ENCODE measurements around the gene AMACR.

The AMACR gene

GRCh38 chr5:33938881-33939280 lies 69.0 kb downstream of the AMACR start:
- TF ChIP-seq TEAD4 (IDR thresholded peaks at IDR 0.05) (no peak), TAF1 (IDR thresholded peaks at IDR 0.05; ENCODE audit: low read depth) (no peak), TCF12 (IDR thresholded peaks at IDR 0.05; ENCODE audit: low read depth) (no peak), CREB1 (IDR thresholded peaks at IDR 0.05; ENCODE audit: low read depth) (no peak), ZBTB7A (IDR thresholded peaks at IDR 0.05; ENCODE audit: low read depth) (no peak), EP300 (IDR thresholded peaks at IDR 0.05; ENCODE audit: borderline replicate concordance) (no peak), RAD21 (IDR thresholded peaks at IDR 0.05; ENCODE audit: low read depth) (no peak), YY1 (IDR thresholded peaks at IDR 0.05; ENCODE audit: low read depth) (no peak), FOXM1 (IDR thresholded peaks at IDR 0.05; ENCODE audit: borderline replicate concordance, low read depth) (no peak), NFIC (IDR thresholded peaks at IDR 0.05) (no peak), USF1 (IDR thresholded peaks at IDR 0.05) (no peak), EGR1 (IDR thresholded peaks at IDR 0.05) (no peak), CEBPB (IDR thresholded peaks at IDR 0.05) (no peak), REST (IDR thresholded peaks at IDR 0.05; ENCODE audit: low read depth) (no peak), MAX (IDR thresholded peaks at IDR 0.05) (no peak)

- no peak for TF ChIP-seq EP300 (IDR thresholded peaks at IDR 0.05; ENCODE audit: borderline replicate concordance)
- TF ChIP-seq RAD21 (IDR thresholded peaks at IDR 0.05; ENCODE audit: low read depth) = no peak
Measured at GRCh38 chr5:33938507-33938796, 69.4 kb downstream of the AMACR start.

GRCh38 chr5:33937707-33938506 lies 69.9 kb downstream of the AMACR start:
- no peak for TF ChIP-seq CEBPB (IDR thresholded peaks at IDR 0.05)
- no peak for TF ChIP-seq REST (IDR thresholded peaks at IDR 0.05; ENCODE audit: low read depth)
- no peak for TF ChIP-seq YY1 (IDR thresholded peaks at IDR 0.05; ENCODE audit: low read depth)
- no peak for TF ChIP-seq TEAD4 (IDR thresholded peaks at IDR 0.05)
- no peak for TF ChIP-seq ZBTB7A (IDR thresholded peaks at IDR 0.05; ENCODE audit: low read depth)
- TF ChIP-seq USF1 (IDR thresholded peaks at IDR 0.05) = no peak
- TF ChIP-seq EP300 (IDR thresholded peaks at IDR 0.05; ENCODE audit: borderline replicate concordance) = no peak
- no peak for TF ChIP-seq TCF12 (IDR thresholded peaks at IDR 0.05; ENCODE audit: low read depth)
- no peak for TF ChIP-seq NFIC (IDR thresholded peaks at IDR 0.05)
- no peak for TF ChIP-seq RAD21 (IDR thresholded peaks at IDR 0.05; ENCODE audit: low read depth)
- no peak for TF ChIP-seq CREB1 (IDR thresholded peaks at IDR 0.05; ENCODE audit: low read depth)
- TF ChIP-seq FOXM1 (IDR thresholded peaks at IDR 0.05; ENCODE audit: borderline replicate concordance, low read depth) = no peak
- no peak for TF ChIP-seq MAX (IDR thresholded peaks at IDR 0.05)
- TF ChIP-seq EGR1 (IDR thresholded peaks at IDR 0.05) = no peak

GRCh38 chr5:33937017-33937706 lies 70.7 kb downstream of the AMACR start:
- no peak for TF ChIP-seq ZBTB7A (IDR thresholded peaks at IDR 0.05; ENCODE audit: low read depth)
- TF ChIP-seq EGR1 (IDR thresholded peaks at IDR 0.05) = no peak
- TF ChIP-seq REST (IDR thresholded peaks at IDR 0.05; ENCODE audit: low read depth) = no peak
- TF ChIP-seq USF1 (IDR thresholded peaks at IDR 0.05) = no peak
- TF ChIP-seq NFIC (IDR thresholded peaks at IDR 0.05) = no peak
- TF ChIP-seq RAD21 (IDR thresholded peaks at IDR 0.05; ENCODE audit: low read depth) = no peak
- no peak for TF ChIP-seq MAX (IDR thresholded peaks at IDR 0.05)
- TF ChIP-seq CREB1 (IDR thresholded peaks at IDR 0.05; ENCODE audit: low read depth) = no peak
- TF ChIP-seq CEBPB (IDR thresholded peaks at IDR 0.05) = no peak
- no peak for TF ChIP-seq YY1 (IDR thresholded peaks at IDR 0.05; ENCODE audit: low read depth)
- no peak for TF ChIP-seq EP300 (IDR thresholded peaks at IDR 0.05; ENCODE audit: borderline replicate concordance)
- no peak for TF ChIP-seq TCF12 (IDR thresholded peaks at IDR 0.05; ENCODE audit: low read depth)
- no peak for TF ChIP-seq TAF1 (IDR thresholded peaks at IDR 0.05; ENCODE audit: low read depth)
- no peak for TF ChIP-seq FOXM1 (IDR thresholded peaks at IDR 0.05; ENCODE audit: borderline replicate concordance, low read depth)
- TF ChIP-seq TEAD4 (IDR thresholded peaks at IDR 0.05) = no peak
